HEK293 (cell line): ENCODE measurements around the gene TMEM131L.

Experiments used
- CTCF ChIA-PET: fragments of 350-600 bp; formaldehyde crosslinking; extraction: SDS; loops from one replicate; lab custom pipeline; 2021; ENCODE audit warnings: antibody characterized with exemption; lab: Yijun Ruan, JAX
- POLR2A ChIA-PET: fragments of 300-600 bp; formaldehyde crosslinking; extraction: SDS; loops from one replicate; lab custom pipeline; 2020; ENCODE audit warnings: antibody characterized with exemption, inconsistent platforms; lab: Yijun Ruan, JAX
- H3K27ac ChIP-seq: fragments of 200-500 bp; sonication (Bioruptor generic); 2 replicates; pipeline ENCODE4 v1.5.1; 2014; ENCODE audit warnings: low read depth, low read length, control low read depth, inconsistent platforms; ENCODE audit errors: extremely low read depth
- H3K36me3 ChIP-seq, 2 experiments: fragments of 200-500 bp in 1 of 2; sonication (Bioruptor generic) in 1 of 2; 1 replicate in 1 of 2; 2 replicates in 1 of 2; pipeline ENCODE4 v1.5.1; 2014 to 2017; ENCODE audit warnings: inconsistent platforms in 2 of 2, low read length in 2 of 2; ENCODE audit not compliant: control insufficient read depth in 2 of 2, insufficient read depth in 1 of 2
- H3K4me1 ChIP-seq: fragments of 200-500 bp; sonication (Bioruptor generic); 2 replicates; pipeline ENCODE4 v1.5.1; 2014; ENCODE audit warnings: mild to moderate bottlenecking, low read length, inconsistent platforms; ENCODE audit not compliant: control insufficient read depth, insufficient read depth
- H3K4me3 ChIP-seq: 2 replicates; pipeline ENCODE4 v1.5.1; 2011; ENCODE audit warnings: low read depth, mild to moderate bottlenecking, control low read depth, low read length, moderate library complexity
- H3K9me3 ChIP-seq: fragments of 200-500 bp; sonication (Bioruptor generic); 2 replicates; pipeline ENCODE4 v1.5.1; 2014; ENCODE audit warnings: low read depth, low read length, inconsistent platforms; ENCODE audit not compliant: control insufficient read depth, insufficient read depth
- BCL11A ChIP-seq: fragments of 450-650 bp; formaldehyde crosslinking; IDR thresholded peaks from 2 replicates; pipeline ENCODE4 v1.5.1; 2016; ENCODE audit warnings: low read depth, missing biosample characterization, missing genetic modification characterization
- GLI2 ChIP-seq: fragments of 450-650 bp; formaldehyde crosslinking; IDR thresholded peaks from 2 replicates; pipeline ENCODE4; 2017; ENCODE audit warnings: missing biosample characterization, missing genetic modification characterization, low read depth, borderline replicate concordance
- KLF9 ChIP-seq: fragments of 450-650 bp; formaldehyde crosslinking; IDR thresholded peaks from 2 replicates; pipeline ENCODE4 v1.5.1; 2016; ENCODE audit warnings: missing biosample characterization, missing genetic modification characterization, low read depth
- REPIN1 ChIP-seq: fragments of 450-650 bp; formaldehyde crosslinking; IDR thresholded peaks from 2 replicates; pipeline ENCODE4 v1.5.1; 2017; ENCODE audit warnings: missing biosample characterization, missing genetic modification characterization, low read depth
- SALL2 ChIP-seq: fragments of 450-650 bp; formaldehyde crosslinking; IDR thresholded peaks from 2 replicates; pipeline ENCODE4 v1.5.0; 2017; ENCODE audit warnings: missing biosample characterization, mild to moderate bottlenecking, missing genetic modification characterization, borderline replicate concordance
- ZNF433 ChIP-seq: fragments of 450-650 bp; formaldehyde crosslinking; IDR thresholded peaks from 2 replicates; pipeline ENCODE4 v1.5.1; 2016; ENCODE audit warnings: missing biosample characterization, missing genetic modification characterization, low read depth
- ZNF48 ChIP-seq: fragments of 450-650 bp; formaldehyde crosslinking; IDR thresholded peaks from 2 replicates; pipeline ENCODE4 v1.5.1; 2016; ENCODE audit warnings: missing biosample characterization, missing genetic modification characterization
- ZNF664 ChIP-seq: fragments of 450-650 bp; formaldehyde crosslinking; IDR thresholded peaks from 2 replicates; pipeline ENCODE4 v1.5.1; 2016; ENCODE audit warnings: missing biosample characterization, missing genetic modification characterization
- TF ChIP-seq, protein P1 (sequence below): fragments of 450-650 bp; formaldehyde crosslinking; IDR thresholded peaks from 2 replicates; pipeline ENCODE4 v1.5.1; 2016; ENCODE audit warnings: missing biosample characterization, missing genetic modification characterization, borderline replicate concordance
- TF ChIP-seq, protein P2 (sequence below): fragments of 450-650 bp; formaldehyde crosslinking; IDR thresholded peaks from 2 replicates; pipeline ENCODE4; 2016; ENCODE audit warnings: missing biosample characterization, missing genetic modification characterization
- TF ChIP-seq, protein P3 (sequence below): fragments of 450-650 bp; formaldehyde crosslinking; IDR thresholded peaks from 2 replicates; pipeline ENCODE4 v1.5.1; 2017; ENCODE audit warnings: missing biosample characterization, missing genetic modification characterization
- TF ChIP-seq, protein P4 (sequence below): fragments of 450-650 bp; formaldehyde crosslinking; IDR thresholded peaks from 2 replicates; pipeline ENCODE4 v1.5.1; 2016; ENCODE audit warnings: missing biosample characterization, missing genetic modification characterization
- TF ChIP-seq, protein P5 (sequence below): fragments of 450-650 bp; formaldehyde crosslinking; IDR thresholded peaks from 2 replicates; pipeline ENCODE4 v1.5.1; 2016; ENCODE audit warnings: missing biosample characterization, missing genetic modification characterization
- TF ChIP-seq, protein P6 (sequence below): fragments of 450-650 bp; formaldehyde crosslinking; optimal IDR thresholded peaks from 2 replicates; pipeline ENCODE3; 2016; ENCODE audit warnings: missing biosample characterization, mild to moderate bottlenecking, missing genetic modification characterization
- TF ChIP-seq, protein P7 (sequence below): fragments of 450-650 bp; formaldehyde crosslinking; IDR thresholded peaks from 2 replicates; pipeline ENCODE4 v1.5.1; 2016; ENCODE audit warnings: missing biosample characterization, missing genetic modification characterization
- TF ChIP-seq, protein P8 (sequence below): fragments of 450-650 bp; formaldehyde crosslinking; IDR thresholded peaks from 2 replicates; pipeline ENCODE4 v1.5.1; 2017; ENCODE audit warnings: missing biosample characterization, mild to moderate bottlenecking, missing genetic modification characterization, moderate library complexity

TMEM131L gene

DNA sequence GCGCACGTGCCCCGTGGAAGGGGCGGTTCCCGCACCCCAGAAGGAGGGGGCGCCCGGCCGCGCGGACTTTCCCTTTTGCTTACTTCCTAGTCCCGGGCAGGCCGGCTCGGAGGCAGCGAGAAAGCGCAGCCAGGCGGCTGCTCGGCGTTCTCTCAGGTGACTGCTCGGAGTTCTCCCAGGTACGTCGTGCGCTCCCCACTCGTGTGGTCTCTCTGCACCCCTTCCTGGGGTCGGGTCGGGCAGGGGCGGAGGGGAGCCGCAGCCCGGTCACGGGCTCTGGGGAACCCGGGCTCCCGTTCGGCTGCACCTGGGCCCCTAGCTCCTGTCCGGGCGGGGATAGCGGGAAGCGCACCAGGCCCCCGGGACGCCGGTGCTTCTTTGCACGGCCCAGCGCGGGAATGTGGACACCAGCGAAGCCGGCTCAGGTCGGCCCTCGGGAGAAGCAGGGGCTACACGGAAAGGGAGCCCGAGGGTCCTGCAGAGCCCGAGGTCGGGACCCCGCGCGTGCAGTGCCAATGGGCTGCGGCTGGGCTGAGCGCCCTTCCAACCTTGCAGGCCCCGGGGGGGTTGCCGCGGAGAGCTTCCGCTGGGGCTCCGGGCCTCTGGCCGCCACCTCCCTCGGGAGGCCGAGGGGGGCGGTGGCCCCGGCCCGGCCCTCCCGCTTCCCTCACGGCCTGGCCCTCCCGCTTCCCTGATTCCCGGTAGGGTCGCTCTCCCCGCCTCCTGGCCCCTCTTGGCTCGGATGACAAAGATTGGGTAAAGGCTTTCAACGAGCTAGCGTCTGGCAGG lies 218.2 kb downstream of the TMEM131L start, which contains the start of gene TLR2:
TSS of gene TLR2 (plus strand) at position 99 of the 789 bp plus-strand sequence. CDS start 18,628 bp downstream, outside the sequence.
- ChIA-PET POLR2A (no interaction called here), CTCF (interaction anchor here (0.7 kb wide), 1 partner anchor 699 kb away, joined by 3 read pairs; no protein-coding TSS in a partner anchor)
- Histone ChIP-seq H3K27ac (no peak within 1 kb of the TSS), H3K4me3 (no peak within 1 kb of the TSS), H3K9me3 (no peaks in the 10 kb centered on the region), H3K36me3 (no peaks in the 10 kb centered on the region), H3K4me1 (no peaks in the 10 kb centered on the region)
- TF ChIP-seq KLF9: 0 out of 2 replicates have a peak, but pooled peaks have one; percentile 48
- TF ChIP-seq SALL2 (tag by site-specific recombination): no peak

DNA sequence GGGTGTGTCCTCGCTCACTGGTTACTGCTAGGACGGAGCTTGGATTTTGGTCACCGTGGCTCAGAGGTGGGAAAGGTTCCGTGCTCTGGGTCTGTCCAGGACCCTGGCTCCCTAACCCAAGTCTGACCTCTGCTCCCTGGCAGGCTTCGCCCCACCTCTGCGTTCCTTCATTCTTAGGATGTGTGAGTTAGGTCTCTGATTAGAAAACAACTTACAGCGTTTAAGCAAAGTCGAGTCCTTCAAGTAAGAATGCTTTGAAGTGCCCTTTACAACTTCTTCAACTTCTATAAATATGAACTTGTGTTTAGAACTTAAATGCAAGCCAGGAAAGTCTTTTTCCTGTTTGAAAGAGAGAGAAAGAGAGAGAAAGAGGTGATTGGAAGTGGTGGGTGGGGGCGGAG lies 218.8 kb downstream of the TMEM131L start:
- CTCF ChIA-PET: interaction anchor here (0.7 kb wide), 1 partner anchor 700 kb away, joined by 3 read pairs; no protein-coding TSS in a partner anchor
- Histone ChIP-seq H3K9me3 (no peaks in the 10 kb centered on the region), H3K27ac (no peak overlapping the region), H3K4me3 (no peak overlapping the region), H3K36me3 (no peaks in the 10 kb centered on the region), H3K4me1 (no peaks in the 10 kb centered on the region)
- POLR2A ChIA-PET: no interaction called here
- TF ChIP-seq KLF9 (no peak; the same call in 1 of the 2 replicates), ZNF433 (no peak), ZNF664 (tag by site-specific recombination) (no peak), REPIN1 (no peak), SALL2 (tag by site-specific recombination) (no peak), ZNF48 (tag by site-specific recombination) (no peak), GLI2 (tag by site-specific recombination) (no peak), BCL11A (tag by site-specific recombination) (no peak)
- TF ChIP-seq, protein P1, sequence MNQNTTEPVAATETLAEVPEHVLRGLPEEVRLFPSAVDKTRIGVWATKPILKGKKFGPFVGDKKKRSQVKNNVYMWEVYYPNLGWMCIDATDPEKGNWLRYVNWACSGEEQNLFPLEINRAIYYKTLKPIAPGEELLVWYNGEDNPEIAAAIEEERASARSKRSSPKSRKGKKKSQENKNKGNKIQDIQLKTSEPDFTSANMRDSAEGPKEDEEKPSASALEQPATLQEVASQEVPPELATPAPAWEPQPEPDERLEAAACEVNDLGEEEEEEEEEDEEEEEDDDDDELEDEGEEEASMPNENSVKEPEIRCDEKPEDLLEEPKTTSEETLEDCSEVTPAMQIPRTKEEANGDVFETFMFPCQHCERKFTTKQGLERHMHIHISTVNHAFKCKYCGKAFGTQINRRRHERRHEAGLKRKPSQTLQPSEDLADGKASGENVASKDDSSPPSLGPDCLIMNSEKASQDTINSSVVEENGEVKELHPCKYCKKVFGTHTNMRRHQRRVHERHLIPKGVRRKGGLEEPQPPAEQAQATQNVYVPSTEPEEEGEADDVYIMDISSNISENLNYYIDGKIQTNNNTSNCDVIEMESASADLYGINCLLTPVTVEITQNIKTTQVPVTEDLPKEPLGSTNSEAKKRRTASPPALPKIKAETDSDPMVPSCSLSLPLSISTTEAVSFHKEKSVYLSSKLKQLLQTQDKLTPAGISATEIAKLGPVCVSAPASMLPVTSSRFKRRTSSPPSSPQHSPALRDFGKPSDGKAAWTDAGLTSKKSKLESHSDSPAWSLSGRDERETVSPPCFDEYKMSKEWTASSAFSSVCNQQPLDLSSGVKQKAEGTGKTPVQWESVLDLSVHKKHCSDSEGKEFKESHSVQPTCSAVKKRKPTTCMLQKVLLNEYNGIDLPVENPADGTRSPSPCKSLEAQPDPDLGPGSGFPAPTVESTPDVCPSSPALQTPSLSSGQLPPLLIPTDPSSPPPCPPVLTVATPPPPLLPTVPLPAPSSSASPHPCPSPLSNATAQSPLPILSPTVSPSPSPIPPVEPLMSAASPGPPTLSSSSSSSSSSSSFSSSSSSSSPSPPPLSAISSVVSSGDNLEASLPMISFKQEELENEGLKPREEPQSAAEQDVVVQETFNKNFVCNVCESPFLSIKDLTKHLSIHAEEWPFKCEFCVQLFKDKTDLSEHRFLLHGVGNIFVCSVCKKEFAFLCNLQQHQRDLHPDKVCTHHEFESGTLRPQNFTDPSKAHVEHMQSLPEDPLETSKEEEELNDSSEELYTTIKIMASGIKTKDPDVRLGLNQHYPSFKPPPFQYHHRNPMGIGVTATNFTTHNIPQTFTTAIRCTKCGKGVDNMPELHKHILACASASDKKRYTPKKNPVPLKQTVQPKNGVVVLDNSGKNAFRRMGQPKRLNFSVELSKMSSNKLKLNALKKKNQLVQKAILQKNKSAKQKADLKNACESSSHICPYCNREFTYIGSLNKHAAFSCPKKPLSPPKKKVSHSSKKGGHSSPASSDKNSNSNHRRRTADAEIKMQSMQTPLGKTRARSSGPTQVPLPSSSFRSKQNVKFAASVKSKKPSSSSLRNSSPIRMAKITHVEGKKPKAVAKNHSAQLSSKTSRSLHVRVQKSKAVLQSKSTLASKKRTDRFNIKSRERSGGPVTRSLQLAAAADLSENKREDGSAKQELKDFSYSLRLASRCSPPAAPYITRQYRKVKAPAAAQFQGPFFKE (tag by site-specific recombination): no peak
- TF ChIP-seq, protein P2, sequence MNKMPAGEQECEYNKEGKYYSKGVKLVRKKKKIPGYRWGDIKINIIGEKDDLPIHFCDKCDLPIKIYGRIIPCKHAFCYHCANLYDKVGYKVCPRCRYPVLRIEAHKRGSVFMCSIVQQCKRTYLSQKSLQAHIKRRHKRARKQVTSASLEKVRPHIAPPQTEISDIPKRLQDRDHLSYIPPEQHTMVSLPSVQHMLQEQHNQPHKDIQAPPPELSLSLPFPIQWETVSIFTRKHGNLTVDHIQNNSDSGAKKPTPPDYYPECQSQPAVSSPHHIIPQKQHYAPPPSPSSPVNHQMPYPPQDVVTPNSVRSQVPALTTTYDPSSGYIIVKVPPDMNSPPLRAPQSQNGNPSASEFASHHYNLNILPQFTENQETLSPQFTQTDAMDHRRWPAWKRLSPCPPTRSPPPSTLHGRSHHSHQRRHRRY (tag by site-specific recombination): no peak
- TF ChIP-seq, protein P3, sequence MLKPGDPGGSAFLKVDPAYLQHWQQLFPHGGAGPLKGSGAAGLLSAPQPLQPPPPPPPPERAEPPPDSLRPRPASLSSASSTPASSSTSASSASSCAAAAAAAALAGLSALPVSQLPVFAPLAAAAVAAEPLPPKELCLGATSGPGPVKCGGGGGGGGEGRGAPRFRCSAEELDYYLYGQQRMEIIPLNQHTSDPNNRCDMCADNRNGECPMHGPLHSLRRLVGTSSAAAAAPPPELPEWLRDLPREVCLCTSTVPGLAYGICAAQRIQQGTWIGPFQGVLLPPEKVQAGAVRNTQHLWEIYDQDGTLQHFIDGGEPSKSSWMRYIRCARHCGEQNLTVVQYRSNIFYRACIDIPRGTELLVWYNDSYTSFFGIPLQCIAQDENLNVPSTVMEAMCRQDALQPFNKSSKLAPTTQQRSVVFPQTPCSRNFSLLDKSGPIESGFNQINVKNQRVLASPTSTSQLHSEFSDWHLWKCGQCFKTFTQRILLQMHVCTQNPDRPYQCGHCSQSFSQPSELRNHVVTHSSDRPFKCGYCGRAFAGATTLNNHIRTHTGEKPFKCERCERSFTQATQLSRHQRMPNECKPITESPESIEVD: no peak
- TF ChIP-seq, protein P4, sequence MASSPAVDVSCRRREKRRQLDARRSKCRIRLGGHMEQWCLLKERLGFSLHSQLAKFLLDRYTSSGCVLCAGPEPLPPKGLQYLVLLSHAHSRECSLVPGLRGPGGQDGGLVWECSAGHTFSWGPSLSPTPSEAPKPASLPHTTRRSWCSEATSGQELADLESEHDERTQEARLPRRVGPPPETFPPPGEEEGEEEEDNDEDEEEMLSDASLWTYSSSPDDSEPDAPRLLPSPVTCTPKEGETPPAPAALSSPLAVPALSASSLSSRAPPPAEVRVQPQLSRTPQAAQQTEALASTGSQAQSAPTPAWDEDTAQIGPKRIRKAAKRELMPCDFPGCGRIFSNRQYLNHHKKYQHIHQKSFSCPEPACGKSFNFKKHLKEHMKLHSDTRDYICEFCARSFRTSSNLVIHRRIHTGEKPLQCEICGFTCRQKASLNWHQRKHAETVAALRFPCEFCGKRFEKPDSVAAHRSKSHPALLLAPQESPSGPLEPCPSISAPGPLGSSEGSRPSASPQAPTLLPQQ (tag by site-specific recombination): no peak
- TF ChIP-seq, protein P5, sequence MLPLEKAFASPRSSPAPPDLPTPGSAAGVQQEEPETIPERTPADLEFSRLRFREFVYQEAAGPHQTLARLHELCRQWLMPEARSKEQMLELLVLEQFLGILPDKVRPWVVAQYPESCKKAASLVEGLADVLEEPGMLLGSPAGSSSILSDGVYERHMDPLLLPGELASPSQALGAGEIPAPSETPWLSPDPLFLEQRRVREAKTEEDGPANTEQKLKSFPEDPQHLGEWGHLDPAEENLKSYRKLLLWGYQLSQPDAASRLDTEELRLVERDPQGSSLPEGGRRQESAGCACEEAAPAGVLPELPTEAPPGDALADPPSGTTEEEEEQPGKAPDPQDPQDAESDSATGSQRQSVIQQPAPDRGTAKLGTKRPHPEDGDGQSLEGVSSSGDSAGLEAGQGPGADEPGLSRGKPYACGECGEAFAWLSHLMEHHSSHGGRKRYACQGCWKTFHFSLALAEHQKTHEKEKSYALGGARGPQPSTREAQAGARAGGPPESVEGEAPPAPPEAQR (tag by site-specific recombination): no peak
- TF ChIP-seq, protein P6, sequence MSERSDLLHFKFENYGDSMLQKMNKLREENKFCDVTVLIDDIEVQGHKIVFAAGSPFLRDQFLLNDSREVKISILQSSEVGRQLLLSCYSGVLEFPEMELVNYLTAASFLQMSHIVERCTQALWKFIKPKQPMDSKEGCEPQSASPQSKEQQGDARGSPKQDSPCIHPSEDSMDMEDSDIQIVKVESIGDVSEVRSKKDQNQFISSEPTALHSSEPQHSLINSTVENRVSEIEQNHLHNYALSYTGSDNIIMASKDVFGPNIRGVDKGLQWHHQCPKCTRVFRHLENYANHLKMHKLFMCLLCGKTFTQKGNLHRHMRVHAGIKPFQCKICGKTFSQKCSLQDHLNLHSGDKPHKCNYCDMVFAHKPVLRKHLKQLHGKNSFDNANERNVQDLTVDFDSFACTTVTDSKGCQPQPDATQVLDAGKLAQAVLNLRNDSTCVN (tag by site-specific recombination): no peak
- TF ChIP-seq, protein P7, sequence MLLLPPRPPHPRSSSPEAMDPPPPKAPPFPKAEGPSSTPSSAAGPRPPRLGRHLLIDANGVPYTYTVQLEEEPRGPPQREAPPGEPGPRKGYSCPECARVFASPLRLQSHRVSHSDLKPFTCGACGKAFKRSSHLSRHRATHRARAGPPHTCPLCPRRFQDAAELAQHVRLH: no peak
- TF ChIP-seq, protein P8, sequence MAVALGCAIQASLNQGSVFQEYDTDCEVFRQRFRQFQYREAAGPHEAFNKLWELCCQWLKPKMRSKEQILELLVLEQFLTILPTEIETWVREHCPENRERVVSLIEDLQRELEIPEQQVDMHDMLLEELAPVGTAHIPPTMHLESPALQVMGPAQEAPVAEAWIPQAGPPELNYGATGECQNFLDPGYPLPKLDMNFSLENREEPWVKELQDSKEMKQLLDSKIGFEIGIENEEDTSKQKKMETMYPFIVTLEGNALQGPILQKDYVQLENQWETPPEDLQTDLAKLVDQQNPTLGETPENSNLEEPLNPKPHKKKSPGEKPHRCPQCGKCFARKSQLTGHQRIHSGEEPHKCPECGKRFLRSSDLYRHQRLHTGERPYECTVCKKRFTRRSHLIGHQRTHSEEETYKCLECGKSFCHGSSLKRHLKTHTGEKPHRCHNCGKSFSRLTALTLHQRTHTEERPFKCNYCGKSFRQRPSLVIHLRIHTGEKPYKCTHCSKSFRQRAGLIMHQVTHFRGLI: no peak
